ENCODE measurements around the gene TSHZ1.
"Not testable (repeated sequence)": the region's sequence is repeated elsewhere in the genome, so short reads cannot be mapped to it uniquely, and the experiment has no call there.

Gene TSHZ1

GRCh38 chr18:75307530-75307929 lies 96.9 kb downstream of the TSHZ1 start:
- no peak for DNase-seq (ENCODE audit: low read depth)

DNA sequence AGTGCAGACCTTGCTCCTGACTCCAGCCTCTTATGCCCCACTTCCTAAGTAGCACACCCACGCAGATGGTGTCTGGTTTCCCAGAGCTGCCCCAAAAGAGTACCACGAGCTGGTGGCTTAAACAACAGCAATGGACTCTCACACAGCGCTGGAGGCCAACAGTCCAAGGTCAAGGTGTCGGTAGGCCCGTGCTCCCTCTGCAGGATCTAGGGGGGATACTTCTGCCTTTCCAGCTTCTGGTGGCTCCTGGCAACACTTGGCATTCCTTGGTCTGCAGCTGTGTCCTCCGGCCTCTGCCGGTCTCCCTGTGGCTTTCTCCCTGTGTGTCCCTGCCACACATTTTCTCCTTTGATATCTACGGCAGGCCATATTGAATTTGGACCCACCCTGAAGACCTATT lies 99.0 kb downstream of the TSHZ1 start:
- no peak for DNase-seq (ENCODE audit: low read depth)

DNA sequence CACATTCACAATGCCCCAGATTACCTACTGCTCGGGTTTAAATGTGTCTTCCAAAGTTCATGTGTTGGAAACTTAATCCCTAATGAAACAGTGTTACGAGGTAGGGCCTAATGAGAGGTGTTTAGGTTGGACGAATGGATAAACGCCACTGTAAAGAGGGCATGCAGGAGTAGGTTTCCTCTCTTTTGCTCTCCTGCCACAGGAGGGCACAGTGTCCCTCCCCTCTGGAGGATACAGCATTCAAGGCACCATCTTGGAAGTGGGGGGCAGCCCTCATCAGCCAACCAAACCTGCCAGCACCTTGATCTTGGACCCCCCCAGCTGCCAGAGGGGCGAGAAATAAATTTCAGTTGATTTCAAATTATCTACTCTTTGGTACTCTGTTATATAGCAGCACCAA lies 103.5 kb downstream of the TSHZ1 start:
- DNase-seq (ENCODE audit: low read depth) = no peak

DNA sequence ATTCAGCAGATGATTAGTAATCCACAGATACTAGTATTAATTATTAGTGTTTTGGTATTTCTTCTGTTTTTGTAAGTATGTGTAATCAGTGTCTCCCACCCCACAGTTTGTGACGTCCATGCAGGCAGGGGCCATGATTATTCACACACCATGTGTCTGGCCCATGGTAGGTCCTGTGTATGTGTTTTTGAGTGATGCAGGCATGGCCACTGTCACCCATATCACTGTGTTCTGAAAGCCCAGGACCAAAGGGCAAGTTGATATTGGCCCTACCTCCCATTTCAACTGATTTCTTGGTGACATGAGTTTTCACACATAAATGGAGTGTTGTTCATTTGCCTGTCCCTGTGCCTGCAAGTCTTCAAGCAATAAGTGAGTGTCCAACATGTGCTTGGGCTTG lies 104.0 kb downstream of the TSHZ1 start:
- DNase-seq (ENCODE audit: low read depth) = no peak

DNA sequence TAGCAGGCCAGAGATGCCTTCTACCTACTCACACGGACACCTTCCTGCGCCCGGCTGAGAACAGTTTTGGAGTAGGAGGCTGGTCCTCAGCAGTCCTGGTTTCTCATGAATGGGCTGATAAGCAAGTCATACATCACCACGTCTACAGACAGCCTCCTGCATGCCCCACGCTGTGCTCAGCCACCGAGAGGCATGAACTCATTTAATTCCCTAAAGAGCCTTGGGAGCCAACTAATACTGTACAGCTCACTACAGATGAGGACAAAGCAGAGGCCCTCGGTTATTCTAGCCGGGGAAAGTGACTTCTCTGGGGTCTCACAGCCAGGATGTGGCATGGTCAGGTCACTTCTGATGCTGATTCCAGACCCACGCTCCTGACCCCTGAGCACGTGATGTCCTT lies 105.6 kb downstream of the TSHZ1 start:
- DNase-seq (ENCODE audit: low read depth) = no peak

DNA sequence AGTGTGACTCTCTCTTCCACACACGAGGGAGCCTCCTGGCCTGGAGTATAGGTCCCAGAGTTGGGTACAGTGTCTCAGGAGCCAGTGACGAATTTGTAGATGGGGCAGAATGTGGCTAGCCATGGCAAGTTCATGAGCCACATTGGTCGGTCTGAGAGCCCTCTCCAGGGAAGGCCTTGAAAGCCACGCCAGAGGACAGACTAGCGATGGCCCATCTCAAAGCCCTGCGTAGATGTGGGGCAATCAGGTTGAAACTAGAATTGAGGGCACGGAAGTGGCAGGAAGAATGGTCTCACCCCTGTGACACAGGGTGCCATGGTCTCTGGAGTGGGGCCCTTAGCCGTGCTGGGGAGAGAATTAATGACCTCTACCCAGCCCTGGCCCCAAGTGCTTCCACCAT lies 106.2 kb downstream of the TSHZ1 start:
- no peak for DNase-seq (ENCODE audit: low read depth)

DNA sequence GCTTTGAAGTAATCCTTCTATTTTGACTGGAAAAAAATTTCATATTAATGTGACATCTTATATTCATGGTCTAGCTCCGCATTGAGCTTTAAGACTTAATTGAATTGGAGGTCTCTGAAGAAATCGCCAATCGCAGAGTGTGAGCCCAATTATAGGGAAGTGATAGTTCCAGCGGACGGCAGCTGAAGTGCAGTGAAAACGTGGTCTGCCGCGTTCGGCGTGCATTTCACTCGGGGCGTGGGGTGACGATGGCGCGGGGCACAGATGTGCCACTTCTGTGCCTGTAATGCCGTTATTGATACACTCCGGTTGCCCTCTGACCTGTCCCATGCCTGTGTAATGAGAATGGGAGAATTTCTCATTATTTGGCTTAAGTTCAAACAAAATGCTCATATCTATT lies 106.7 kb downstream of the TSHZ1 start:
- DNase-seq (ENCODE audit: low read depth) = no peak

GRCh38 chr18:75317703-75318102 lies 107.1 kb downstream of the TSHZ1 start:
- DNase-seq (ENCODE audit: low read depth) = no peak

GRCh38 chr18:75319905-75320304 lies 109.3 kb downstream of the TSHZ1 start:
- no peak for DNase-seq (ENCODE audit: low read depth)

DNA sequence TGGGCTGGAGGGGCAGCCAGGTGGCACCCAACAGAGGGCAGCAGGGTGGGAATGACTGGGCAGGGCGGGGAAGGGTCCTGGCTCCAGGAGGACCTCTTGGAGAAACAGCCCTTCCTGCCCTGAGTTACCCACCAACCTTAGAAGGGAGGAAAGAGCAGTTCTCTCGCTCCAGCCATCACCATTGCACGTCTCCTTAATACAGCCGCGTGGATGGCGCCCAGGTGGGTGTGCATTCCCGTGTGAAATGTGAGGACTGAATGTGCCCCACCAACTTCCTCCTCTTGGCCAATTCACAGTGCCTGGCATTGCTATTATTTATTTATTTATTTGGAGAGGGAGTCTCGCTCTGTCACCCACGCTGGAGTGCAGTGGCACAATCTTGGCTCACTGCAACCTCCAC lies 109.9 kb downstream of the TSHZ1 start:
- DNase-seq (ENCODE audit: low read depth) = no peak

- DNase-seq (ENCODE audit: low read depth) = no peak
These were observed 110.8 kb downstream of the TSHZ1 start for GRCh38 chr18:75321431-75321830.

DNA sequence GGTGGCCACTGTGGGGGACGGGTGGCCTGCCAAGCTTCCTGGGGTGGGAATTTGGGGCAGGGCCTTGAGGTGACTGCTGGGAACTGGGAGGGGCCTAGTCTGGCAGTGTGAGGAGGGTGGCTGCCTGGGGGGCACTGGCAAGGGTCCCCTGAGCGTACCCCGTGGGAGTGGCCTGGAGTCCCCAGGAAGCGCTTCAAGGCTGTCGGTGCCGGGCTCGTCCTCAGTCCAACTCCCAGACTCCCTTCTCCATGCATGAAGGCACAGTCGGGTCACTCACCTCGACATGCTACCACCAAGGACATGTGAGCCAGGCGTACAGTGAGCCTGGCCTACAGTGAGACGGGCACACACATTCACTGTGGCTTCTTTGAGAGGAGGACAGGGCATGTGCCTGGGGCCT lies 111.6 kb downstream of the TSHZ1 start:
- DNase-seq (ENCODE audit: low read depth) = no peak

GRCh38 chr18:75323821-75324585 lies 113.4 kb downstream of the TSHZ1 start:
- DNase-seq (ENCODE audit: low read depth) = no peak

DNA sequence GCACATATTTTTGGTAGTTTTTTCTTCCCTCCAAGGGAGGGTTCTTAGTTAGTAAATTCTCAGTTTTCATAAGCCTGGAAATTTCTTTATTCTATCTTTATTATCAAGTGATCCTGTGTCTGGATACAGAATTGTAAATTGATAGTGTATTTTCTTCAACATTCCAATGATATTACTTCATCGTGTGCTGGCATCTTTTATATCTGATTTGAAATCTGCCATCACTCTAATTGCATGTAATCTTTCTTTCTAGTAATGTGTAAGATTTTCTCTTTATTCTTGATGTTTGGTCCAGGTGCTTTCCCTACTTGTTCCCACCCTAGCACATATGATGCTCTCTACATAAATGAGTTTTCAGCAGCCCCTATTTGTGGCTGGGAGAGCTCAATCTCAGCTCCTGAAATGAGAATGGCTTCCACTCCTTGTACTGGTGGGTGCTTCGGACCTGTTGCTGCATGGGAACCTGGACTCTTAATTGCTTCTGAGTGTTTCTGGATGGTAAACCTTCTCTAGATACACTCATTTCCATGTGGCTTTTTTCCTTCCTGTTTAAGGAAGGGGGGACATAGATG lies 114.2 kb downstream of the TSHZ1 start:
- peak; percentile 8 for DNase-seq (ENCODE audit: low read depth)

- DNase-seq (ENCODE audit: low read depth) = not testable (repeated sequence)
These were observed 119.2 kb downstream of the TSHZ1 start for GRCh38 chr18:75329753-75330152.

GRCh38 chr18:75330308-75330707 lies 119.7 kb downstream of the TSHZ1 start:
- no peak for DNase-seq (ENCODE audit: low read depth)

- DNase-seq (ENCODE audit: low read depth) = no peak
These were observed 124.3 kb downstream of the TSHZ1 start for GRCh38 chr18:75334869-75335268.

- no peak for DNase-seq (ENCODE audit: low read depth)
These were observed 124.9 kb downstream of the TSHZ1 start for GRCh38 chr18:75335511-75335910.

DNA sequence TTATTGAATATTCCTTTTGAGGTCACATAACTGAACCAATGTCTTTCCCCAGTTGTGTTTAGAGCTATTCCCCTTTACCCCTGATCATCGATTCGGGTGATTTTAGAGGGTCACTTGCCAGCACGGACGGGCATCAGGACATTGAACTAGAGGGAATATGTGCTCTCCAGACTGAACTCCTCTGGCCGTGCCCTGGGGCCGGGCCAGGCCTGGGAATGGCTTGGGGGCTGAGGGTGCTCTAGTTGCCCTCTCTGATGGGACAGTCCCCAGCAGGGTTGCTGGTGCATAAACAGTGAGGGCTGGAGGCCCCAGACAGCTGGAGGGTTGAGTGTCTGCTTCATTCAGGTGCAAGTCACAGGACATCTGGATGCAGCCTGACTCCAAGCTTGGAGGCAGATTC lies 126.2 kb downstream of the TSHZ1 start:
- DNase-seq (ENCODE audit: low read depth) = no peak

GRCh38 chr18:75337348-75337747 lies 126.8 kb downstream of the TSHZ1 start:
- no peak for DNase-seq (ENCODE audit: low read depth)

- DNase-seq (ENCODE audit: low read depth) = no peak
These were observed 128.0 kb downstream of the TSHZ1 start for GRCh38 chr18:75338631-75339030.

All from EH (cell line).